A549 (cell line): ENCODE data around the gene MPST.

ENCODE experiments used
- CBX8 ChIP-seq: fragments of 200-600 bp; sonication (generic); IDR thresholded peaks from 2 replicates; pipeline ENCODE4 v1.6.1; 2016
- CHD2 ChIP-seq: fragments of 150-350 bp; IDR thresholded peaks from 2 replicates; pipeline ENCODE4 v1.6.1; 2014; ENCODE audit warnings: low read length; ENCODE audit not compliant: partially characterized antibody
- CTCF ChIP-seq: fragments of >200 bp; sonication (Bioruptor Twin); formaldehyde crosslinking; IDR thresholded peaks from 3 replicates; pipeline ENCODE4 v1.5.1; 2016
- ELK1 ChIP-seq: fragments of 150-350 bp; IDR thresholded peaks from 2 replicates; pipeline ENCODE4 v1.6.1; 2014; ENCODE audit warnings: low read depth, mild to moderate bottlenecking, low read length
- EP300 ChIP-seq, 2 experiments: fragments of >200 bp; sonication (Bioruptor Twin); formaldehyde crosslinking; IDR thresholded peaks; 2 replicates in 1 of 2; 3 replicates in 1 of 2; pipeline ENCODE4 v1.6.1; 2016 to 2017
- ESRRA ChIP-seq: fragments of 150-350 bp; IDR thresholded peaks from 2 replicates; pipeline ENCODE4 v1.6.1; 2014; ENCODE audit warnings: mild to moderate bottlenecking, low read length, borderline replicate concordance
- HOXA7 ChIP-seq: fragments of 250-450 bp; sonication (Bioruptor Pico); IDR thresholded peaks from 2 replicates; pipeline ENCODE4 v1.5.0; 2020; ENCODE audit warnings: mild to moderate bottlenecking, moderate library complexity
- JUN ChIP-seq, 2 experiments: fragments of >200 bp; sonication (Bioruptor Twin); formaldehyde crosslinking; IDR thresholded peaks; 2 replicates in 1 of 2; 3 replicates in 1 of 2; pipeline ENCODE4 v1.6.1; 2016 to 2017
- MAX ChIP-seq: IDR thresholded peaks from 2 replicates; pipeline ENCODE4 v1.6.1; 2012
- POLR2A ChIP-seq: IDR thresholded peaks from 2 replicates; pipeline ENCODE4 v1.6.1; 2012; ENCODE audit warnings: mild to moderate bottlenecking, low read length
- RAD21 ChIP-seq, 2 experiments: fragments of >200 bp in 1 of 2; sonication (Bioruptor Twin) in 1 of 2; formaldehyde crosslinking in 1 of 2; IDR thresholded peaks in 1 of 2; conservative IDR thresholded peaks in 1 of 2; 2 replicates in 1 of 2; 3 replicates in 1 of 2; pipeline ENCODE4 v1.6.1; 2012 to 2018; ENCODE audit warnings: inconsistent platforms in 1 of 2
- TP53 ChIP-seq: fragments of 250-450 bp; sonication (Bioruptor Pico); IDR thresholded peaks from 2 replicates; pipeline ENCODE4 v1.5.0; 2021; ENCODE audit warnings: mild to moderate bottlenecking, moderate library complexity

- TF ChIP-seq CTCF: no peak
- TF ChIP-seq JUN (IDR thresholded peaks at IDR 0.05): no peak
- TF ChIP-seq POLR2A: no peak
- no peak for TF ChIP-seq EP300 (IDR thresholded peaks at IDR 0.05)
- no peak for TF ChIP-seq ELK1
- TF ChIP-seq HOXA7 (CRISPR knock-in tag): no peak
- TF ChIP-seq CHD2: no peak
- no peak for TF ChIP-seq TP53
- TF ChIP-seq RAD21 (conservative IDR thresholded peaks at IDR 0.05 in 1 of 2, IDR thresholded peaks at IDR 0.05 in 1 of 2): no peak
- TF ChIP-seq ESRRA: no peak
- TF ChIP-seq CBX8: no peak
- no peak for TF ChIP-seq MAX
Observed at GRCh38 chr22:37069719-37070118, 50.2 kb downstream of the MPST start.
